ENCODE results near the gene ARHGAP22.

The ARHGAP22 gene

GRCh38 chr10:48633381-48634197, 28.7 kb upstream of the ARHGAP22 start:
- no peak for DNase-seq (ENCODE audit: low spot score)

- DNase-seq (ENCODE audit: low spot score): no peak
These were observed 27.3 kb upstream of the ARHGAP22 start for GRCh38 chr10:48632166-48632565.

DNA sequence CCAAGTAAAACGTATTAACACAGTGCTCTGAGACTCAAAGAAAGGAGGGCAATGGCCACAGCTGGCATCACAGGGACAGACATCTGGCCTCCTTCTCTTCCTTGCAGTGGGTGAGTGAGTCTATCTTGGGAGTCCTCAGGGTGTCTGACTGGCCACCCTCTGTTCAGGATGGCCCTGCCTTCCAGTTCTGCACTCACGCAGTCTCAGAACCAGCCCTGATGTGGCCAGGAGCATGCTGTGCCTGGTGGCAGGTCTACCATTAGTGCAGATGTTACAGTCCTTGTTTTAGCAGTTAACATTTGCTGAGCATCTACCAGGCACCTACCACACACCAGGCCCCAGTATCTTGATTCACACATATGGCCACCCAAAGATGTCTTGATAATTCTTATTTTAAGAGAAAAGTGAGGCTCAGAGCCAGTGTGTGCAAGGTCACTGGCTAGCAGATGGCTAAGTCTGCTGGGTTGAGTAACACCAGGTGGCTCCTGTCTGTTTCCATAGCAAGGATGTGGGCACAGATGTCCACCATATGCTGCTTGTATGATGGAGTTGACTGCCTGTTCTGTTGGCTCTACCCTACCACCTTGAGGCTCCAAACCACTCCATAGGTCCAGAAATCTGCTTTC, 23.2 kb upstream of the ARHGAP22 start:
- DNase-seq (ENCODE audit: low spot score): no peak

DNA sequence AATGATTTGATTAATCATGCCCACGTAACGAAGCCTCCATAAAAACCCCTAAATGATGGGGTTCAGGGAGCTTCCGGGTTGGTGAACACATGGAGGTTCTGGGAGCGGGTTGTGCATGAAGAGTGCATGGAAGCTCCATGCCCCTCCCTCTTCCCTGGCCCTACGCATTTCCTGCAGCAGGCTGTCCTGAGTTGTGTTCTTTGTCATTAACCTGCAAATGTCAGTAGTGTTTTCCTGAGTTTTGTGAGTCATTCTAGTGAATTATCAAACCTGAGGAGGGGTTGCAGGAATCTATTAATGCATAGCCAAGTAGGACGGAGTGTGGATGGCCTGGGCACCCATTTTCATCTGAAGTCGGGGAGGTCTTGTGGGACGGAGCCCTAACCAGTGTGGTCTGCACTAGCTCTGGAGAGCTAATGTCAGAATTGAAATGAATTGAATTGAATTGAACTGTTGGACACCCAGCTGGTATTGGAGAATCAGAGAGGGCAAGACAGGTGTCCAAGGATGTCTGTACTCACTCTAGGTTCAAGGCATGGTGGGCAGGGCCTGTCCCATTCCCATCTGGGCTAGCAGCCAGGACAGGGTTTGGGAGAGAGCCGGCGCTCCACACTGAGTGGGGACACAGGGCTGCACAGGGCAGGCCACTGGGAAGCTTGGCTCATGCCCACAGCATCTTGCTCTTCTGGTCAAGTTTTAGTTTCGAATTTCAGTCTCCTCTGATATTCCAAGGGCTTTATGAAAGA, 22.3 kb upstream of the ARHGAP22 start:
- DNase-seq (ENCODE audit: low spot score): no peak

DNA sequence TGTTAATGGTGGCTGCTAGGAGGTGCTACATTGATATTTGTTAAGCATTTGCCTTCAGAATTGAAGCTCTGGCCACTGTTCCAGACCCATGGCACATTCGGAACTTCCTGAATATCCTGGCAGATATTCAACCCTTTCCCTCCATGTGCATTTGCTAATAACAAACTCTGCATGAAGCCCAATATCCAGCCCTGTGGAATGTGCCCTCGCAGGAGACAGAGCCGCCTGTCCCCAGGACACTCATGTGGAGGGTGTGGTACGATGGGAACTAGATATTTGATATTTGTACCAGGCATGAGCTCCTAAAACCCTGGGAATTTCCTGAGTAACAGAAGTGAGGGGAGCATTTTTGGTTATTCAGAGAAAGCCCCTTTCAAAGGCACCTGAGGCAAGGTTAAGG, 21.6 kb upstream of the ARHGAP22 start:
- DNase-seq (ENCODE audit: low spot score): no peak

- no peak for DNase-seq (ENCODE audit: low spot score)
These were observed 20.9 kb upstream of the ARHGAP22 start for GRCh38 chr10:48625826-48626134.

DNA sequence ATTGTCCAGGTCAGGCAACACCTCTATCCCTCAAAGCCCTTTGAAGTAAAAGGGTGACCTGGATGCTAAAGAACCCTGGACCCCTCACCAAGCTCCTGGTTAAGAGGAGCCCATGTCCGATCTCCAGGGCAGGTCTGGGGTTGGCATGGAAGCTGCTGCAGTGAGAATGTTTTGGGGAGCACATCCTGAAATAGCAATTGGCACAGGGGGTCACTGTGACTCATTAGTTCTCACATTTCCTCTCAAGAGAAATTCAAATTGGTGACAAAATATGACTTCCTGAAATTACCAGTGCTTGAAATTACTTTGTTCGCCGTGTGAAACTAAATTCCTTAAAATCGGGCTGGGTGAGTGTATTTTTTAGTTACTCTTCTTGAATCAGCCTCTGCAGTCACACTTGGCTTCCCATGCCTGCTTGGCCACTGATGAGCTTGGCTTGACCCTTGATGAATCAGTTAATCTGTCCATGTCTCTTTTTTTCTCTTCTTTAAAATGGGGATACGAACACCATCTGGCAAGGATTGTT, 18.8 kb upstream of the ARHGAP22 start:
- no peak for DNase-seq (ENCODE audit: low spot score)

GRCh38 chr10:48623009-48623408, 18.1 kb upstream of the ARHGAP22 start:
- no peak for DNase-seq (ENCODE audit: low spot score)

- DNase-seq (ENCODE audit: low spot score): no peak
These were observed 15.8 kb upstream of the ARHGAP22 start for GRCh38 chr10:48620719-48621118.

DNA sequence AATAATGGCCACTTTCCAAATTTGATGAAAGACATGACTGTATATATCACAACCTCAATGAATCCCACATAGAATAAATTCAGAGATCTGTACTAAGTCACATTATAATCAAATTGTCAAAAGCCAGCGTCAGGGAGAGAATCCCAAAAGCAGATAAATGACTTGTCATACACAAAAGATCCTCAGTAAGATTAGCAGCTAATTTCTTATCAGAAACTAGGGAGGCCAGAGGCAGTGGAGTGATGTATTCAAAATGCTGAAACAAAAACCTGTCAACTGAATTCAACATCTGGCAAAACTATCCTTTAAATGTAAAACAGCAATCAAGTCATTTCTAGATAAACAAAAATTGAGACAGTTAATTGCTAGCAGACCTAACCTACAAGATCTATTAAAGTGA, 11.6 kb upstream of the ARHGAP22 start:
- DNase-seq (ENCODE audit: low spot score): no peak

DNA sequence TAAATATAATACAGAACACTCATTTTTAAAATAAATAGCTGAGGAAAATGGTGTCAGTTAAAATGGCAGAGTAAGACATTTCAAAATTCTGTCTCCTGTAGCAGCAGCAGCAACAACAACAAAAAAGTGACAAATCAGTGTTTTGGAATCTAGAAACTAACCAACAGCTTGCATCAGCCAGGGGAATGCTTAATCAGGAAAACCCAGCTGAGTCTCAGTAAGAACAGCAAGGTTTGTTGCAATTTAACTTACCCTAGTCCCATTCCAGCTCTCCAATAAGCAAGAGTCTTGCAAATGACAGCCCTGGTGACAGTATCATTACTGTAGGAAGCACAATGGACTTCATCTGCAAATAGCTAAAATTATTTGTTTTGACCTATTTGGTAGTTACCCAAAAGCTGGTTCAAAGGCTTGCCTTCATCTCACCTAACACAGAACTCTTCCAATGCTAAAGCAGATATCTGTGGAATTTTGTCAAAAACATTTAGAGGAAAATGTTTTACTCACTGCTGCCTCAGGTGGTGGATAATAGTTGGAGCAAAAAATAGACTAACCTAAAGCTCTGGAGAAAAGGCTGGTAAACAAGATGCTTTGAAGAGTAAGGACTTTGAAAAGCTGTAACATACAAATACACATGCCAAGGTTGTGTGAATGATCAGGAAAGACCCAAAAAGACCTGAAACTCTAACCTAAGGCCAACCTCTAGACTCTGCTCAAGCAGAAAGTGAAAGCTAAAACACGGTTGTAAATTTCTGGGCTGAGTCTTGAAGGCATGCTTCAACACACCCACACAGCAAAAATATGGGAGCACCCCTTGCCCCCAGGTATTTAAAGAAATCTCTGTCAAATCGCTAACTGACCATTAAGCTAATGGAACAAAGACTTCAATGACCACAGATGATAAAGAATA, 9.9 kb upstream of the ARHGAP22 start:
- no peak for DNase-seq (ENCODE audit: low spot score)

GRCh38 chr10:48613016-48613415, 8.1 kb upstream of the ARHGAP22 start:
- DNase-seq (ENCODE audit: low spot score): no peak

DNA sequence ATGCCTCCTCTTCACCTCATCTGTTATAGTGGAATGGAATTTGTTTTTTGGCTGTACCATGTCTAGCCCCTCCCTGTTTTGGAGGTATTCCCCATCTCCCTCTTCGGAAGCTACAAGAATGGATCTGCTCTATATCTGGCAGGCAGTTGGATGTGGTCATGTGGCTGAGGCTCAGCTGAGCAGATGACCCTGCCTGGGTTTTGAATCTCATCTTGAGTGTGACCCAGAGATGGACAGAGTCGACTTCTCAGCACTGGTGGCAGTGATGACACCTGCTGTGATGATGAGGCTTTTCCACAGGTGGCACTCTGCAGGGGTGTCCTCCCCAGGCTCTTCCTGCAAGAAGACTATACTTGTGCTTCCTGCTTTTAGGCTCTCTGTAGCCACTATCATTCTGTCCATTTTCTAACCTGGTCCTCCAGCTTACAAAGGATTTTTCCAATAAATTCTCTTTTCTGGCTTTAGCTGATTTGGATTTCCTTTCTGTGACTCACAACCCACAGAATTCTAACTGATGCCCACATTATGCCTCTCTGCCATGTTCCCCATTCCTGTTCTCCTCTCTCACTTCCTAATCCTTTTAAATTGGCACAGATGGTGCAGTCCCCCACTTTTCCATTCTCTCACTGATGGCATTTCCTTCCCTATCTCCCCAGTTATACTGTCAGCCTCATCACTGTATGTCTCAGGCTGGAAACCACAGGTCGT, 7.5 kb upstream of the ARHGAP22 start:
- no peak for DNase-seq (ENCODE audit: low spot score)

GRCh38 chr10:48611133-48611532, 6.3 kb upstream of the ARHGAP22 start:
- no peak for DNase-seq (ENCODE audit: low spot score)

DNA sequence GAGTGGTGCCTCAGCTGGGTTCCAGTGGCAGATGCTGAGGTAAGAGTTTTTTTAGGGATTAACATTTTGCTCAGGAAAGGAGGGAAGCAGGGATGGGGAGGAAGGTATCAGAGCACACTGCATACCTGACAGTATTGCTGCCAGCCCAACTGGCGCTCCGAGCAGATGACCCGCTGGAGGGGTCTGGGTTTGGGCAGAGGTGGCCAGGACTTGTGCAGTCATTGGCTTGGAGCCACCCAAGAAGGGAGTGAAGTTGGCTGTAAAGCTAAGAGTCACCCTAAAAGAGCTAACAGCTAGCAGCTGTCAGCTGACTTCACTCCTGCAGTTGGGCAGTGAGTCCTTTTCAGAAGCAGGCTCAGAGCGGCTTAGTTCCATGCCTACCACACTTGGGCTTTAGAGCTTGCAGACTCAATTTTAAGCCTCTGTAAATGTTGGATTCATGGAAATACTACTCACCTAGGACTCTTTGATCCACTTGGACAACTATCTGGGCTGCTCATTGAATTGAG, 5.8 kb upstream of the ARHGAP22 start:
- DNase-seq (ENCODE audit: low spot score): no peak

DNA sequence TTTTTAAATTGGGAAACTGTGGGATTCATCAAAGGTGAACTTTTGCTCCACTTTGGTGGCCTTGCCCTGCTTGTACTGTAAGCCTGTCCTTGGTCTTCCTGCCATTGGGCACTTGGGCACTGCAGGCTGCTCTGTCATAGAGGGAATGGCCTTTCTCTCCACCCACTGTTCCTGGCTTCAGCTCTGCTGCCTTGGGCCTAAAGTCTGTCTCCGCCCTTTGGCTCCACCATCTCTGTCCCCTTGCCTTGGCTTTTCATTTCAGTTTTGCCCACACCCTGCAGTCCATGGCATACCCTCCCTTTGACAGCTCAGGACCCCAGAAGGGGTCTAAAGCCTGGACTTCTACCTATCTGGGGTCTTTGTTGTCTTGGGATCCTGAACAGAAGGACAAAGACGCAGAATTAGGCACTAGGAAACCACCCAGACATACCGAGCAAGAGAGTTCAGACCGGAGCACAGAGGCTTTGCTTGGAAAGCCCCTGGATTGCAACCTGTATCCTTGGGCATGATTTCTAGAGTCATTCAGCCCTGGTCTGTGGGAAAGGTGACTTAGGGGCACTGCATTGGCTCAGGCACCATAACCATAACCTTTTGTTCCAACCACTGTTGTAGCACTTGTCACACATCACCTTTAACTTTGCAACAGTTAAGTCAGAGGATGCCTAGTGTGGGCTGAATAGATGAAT, 5.2 kb upstream of the ARHGAP22 start:
- DNase-seq (ENCODE audit: low spot score): no peak

GRCh38 chr10:48609441-48609840, 4.6 kb upstream of the ARHGAP22 start:
- no peak for DNase-seq (ENCODE audit: low spot score)

DNA sequence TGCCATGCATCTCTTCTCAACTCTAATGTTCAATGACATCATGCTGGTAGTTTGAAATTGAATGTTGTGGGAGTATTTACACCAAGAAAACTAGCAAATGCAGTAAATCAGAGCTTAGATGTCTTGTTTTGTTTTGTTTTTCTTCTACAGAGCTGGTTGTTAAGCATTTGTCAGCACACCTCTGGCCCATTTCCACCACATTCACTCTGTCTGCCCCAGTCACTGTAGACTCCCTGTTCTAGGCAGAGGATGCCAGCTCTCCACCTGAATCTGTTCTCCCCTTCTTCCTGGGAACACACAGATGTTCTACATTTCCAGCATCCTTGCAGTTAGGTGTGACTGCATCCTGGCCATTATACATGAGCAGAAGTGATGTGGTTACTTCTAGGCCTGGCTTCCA, 4.1 kb upstream of the ARHGAP22 start:
- DNase-seq (ENCODE audit: low spot score): no peak

DNA sequence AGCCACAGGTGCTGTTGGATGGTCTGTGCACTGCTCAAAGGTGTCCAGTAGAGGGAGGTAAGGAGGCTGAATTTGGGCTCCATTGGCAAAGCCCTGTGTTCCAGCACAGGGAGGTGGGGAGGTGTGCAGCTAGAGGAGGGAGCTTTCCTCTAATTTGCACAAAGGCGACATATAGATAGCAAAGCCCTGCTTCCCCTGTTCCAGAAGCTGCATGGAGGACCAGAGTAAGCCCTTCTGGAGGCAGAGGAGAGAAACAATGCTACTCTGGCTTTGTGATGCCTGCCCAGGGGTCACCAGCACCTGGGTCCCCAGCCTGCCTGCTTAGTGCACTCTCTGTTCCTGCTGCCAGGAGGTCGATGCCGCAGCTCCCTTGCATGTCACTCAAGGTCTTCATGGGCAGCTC, 3.4 kb upstream of the ARHGAP22 start:
- peak; percentile 83 for DNase-seq (ENCODE audit: low spot score)

Data from iPS-NIHi11 (cell line).